SK-N-SH (cell line): ENCODE results near the gene OPCML. TPM values are rescaled to one million over a fixed set of nuclear protein-coding genes. Genes with fewer than 3 reads are reported as not detected.

Experiments used
- CTCF ChIA-PET: fragments of 300-600, 350-600 bp; formaldehyde crosslinking; extraction: SDS; loops from one replicate; lab custom pipeline; 2021; lab: Yijun Ruan, JAX
- POLR2A ChIA-PET: fragments of 350-600 bp; sonication (Branson Sonifier 250); formaldehyde crosslinking; extraction: SDS; loops from one replicate; lab custom pipeline; 2020; ENCODE audit warnings: antibody characterized with exemption, inconsistent platforms; lab: Yijun Ruan, JAX
- DNase-seq: peaks from one replicate; pipeline ENCODE4 v3.0.0; 2012
- H2AFZ ChIP-seq: fragments of 200-600 bp; sonication (generic); 2 replicates; pipeline ENCODE4 v1.8.1; 2016; ENCODE audit warnings: antibody characterized with exemption, mild to moderate bottlenecking, low read depth
- H3F3A ChIP-seq: fragments of 200-600 bp; sonication (generic); replicated peaks from 2 replicates; pipeline ENCODE3; 2016; ENCODE audit warnings: antibody characterized with exemption, mild to moderate bottlenecking; ENCODE audit not compliant: insufficient read depth
- H3K27ac ChIP-seq, 2 experiments: fragments of 200-500 bp in 1 of 2; fragments of 200-600 bp in 1 of 2; sonication (Bioruptor generic) in 1 of 2; sonication (generic), shearing (Covaris generic) in 1 of 2; 2 replicates each; pipeline versions ENCODE4 v1.5.1 to v1.6.1; 2014 to 2016; ENCODE audit warnings: low read depth in 2 of 2, inconsistent platforms in 1 of 2, low read length in 1 of 2, mild to moderate bottlenecking in 1 of 2, mixed read lengths in 1 of 2
- H3K27me3 ChIP-seq: fragments of 200-600 bp; sonication (generic), shearing (Covaris generic); 2 replicates; pipeline ENCODE4 v1.6.1; 2016; ENCODE audit warnings: mixed run types; ENCODE audit not compliant: insufficient read depth
- H3K36me3 ChIP-seq, 2 experiments: fragments of 200-500 bp in 1 of 2; fragments of 200-600 bp in 1 of 2; sonication (Bioruptor generic) in 1 of 2; sonication (generic) in 1 of 2; replicated peaks in 1 of 2; 2 replicates each; pipeline versions ENCODE3 to v1.5.1; 2014 to 2016; ENCODE audit warnings: low read length in 1 of 2, mild to moderate bottlenecking in 1 of 2; ENCODE audit not compliant: insufficient read depth in 2 of 2, control insufficient read depth in 1 of 2
- H3K4me1 ChIP-seq, 2 experiments: fragments of 200-500 bp in 1 of 2; fragments of 200-600 bp in 1 of 2; sonication (Bioruptor generic) in 1 of 2; sonication (generic), shearing (Covaris generic) in 1 of 2; 2 replicates each; pipeline versions ENCODE4 v1.5.1 to v1.6.1; 2014 to 2016; ENCODE audit warnings: low read depth in 1 of 2, low read length in 1 of 2, mixed run types in 1 of 2; ENCODE audit not compliant: insufficient read depth in 2 of 2, control insufficient read depth in 1 of 2
- H3K4me2 ChIP-seq: fragments of 200-600 bp; sonication (generic), shearing (Covaris generic); 2 replicates; pipeline ENCODE4 v1.6.1; 2017; ENCODE audit warnings: mixed run types
- H3K4me3 ChIP-seq, 2 experiments: fragments of 200-500 bp in 1 of 2; fragments of 200-600 bp in 1 of 2; sonication (Bioruptor generic) in 1 of 2; sonication (generic), shearing (Covaris generic) in 1 of 2; 2 replicates each; pipeline versions ENCODE4 v1.5.1 to v1.8.1; 2014 to 2016; ENCODE audit warnings: low read depth in 2 of 2, inconsistent platforms in 1 of 2, low read length in 1 of 2, mild to moderate bottlenecking in 1 of 2, mixed read lengths in 1 of 2, moderate library complexity in 1 of 2
- H3K79me2 ChIP-seq: fragments of 200-600 bp; sonication (generic); 2 replicates; pipeline ENCODE4 v1.8.1; 2017; ENCODE audit warnings: mild to moderate bottlenecking; ENCODE audit not compliant: insufficient read depth
- H3K9ac ChIP-seq: fragments of 200-600 bp; sonication (generic); 2 replicates; pipeline ENCODE4 v1.6.1; 2017; ENCODE audit warnings: mixed run types
- H3K9me2 ChIP-seq: fragments of 200-600 bp; sonication (generic); 2 replicates; pipeline ENCODE4 v1.6.1; 2017; ENCODE audit warnings: mixed run types
- H3K9me3 ChIP-seq: fragments of 200-600 bp; sonication (generic); 2 replicates; pipeline ENCODE4 v1.6.1; 2017; ENCODE audit warnings: mixed run types, mild to moderate bottlenecking, moderate library complexity
- H4K20me1 ChIP-seq: fragments of 200-600 bp; sonication (generic); 2 replicates; pipeline ENCODE4 v1.6.1; 2017; ENCODE audit warnings: mild to moderate bottlenecking, mixed run types; ENCODE audit not compliant: insufficient read depth
- ELF1 ChIP-seq: IDR thresholded peaks from 2 replicates; pipeline ENCODE4 v1.4.0; 2012
- FOSL2 ChIP-seq: IDR thresholded peaks from 2 replicates; pipeline ENCODE4 v1.4.0; 2012; ENCODE audit warnings: low read depth, mild to moderate bottlenecking, moderate library complexity, borderline replicate concordance
- FOXM1 ChIP-seq: IDR thresholded peaks from 2 replicates; pipeline ENCODE4 v1.4.0; 2012; ENCODE audit warnings: low read depth, mild to moderate bottlenecking
- GABPA ChIP-seq: IDR thresholded peaks from 2 replicates; pipeline ENCODE4 v1.4.0; 2012; ENCODE audit warnings: low read depth, mild to moderate bottlenecking
- GATA2 ChIP-seq: sonication (generic); formaldehyde crosslinking; IDR thresholded peaks from 2 replicates; pipeline ENCODE4 v1.5.0; 2020; ENCODE audit warnings: mild to moderate bottlenecking, missing genetic modification reagents
- JUND ChIP-seq: IDR thresholded peaks from 2 replicates; pipeline ENCODE4 v1.4.0; 2012
- MEF2A ChIP-seq: IDR thresholded peaks from 2 replicates; pipeline ENCODE4 v1.4.0; 2012; ENCODE audit warnings: low read depth, borderline replicate concordance
- MXI1 ChIP-seq: IDR thresholded peaks from 2 replicates; pipeline ENCODE4 v1.6.1; 2012; ENCODE audit warnings: mild to moderate bottlenecking, low read depth, low read length, improper control_type of control experiment
- RFX5 ChIP-seq: IDR thresholded peaks from 2 replicates; pipeline ENCODE4 v1.6.1; 2012; ENCODE audit warnings: mild to moderate bottlenecking, improper control_type of control experiment, low read length
- TCF12 ChIP-seq: IDR thresholded peaks from 2 replicates; pipeline ENCODE4 v1.4.0; 2012
- TEAD4 ChIP-seq: IDR thresholded peaks from 2 replicates; pipeline ENCODE4 v1.4.0; 2012; ENCODE audit warnings: mild to moderate bottlenecking, borderline replicate concordance; ENCODE audit not compliant: insufficient read depth
- YY1 ChIP-seq: IDR thresholded peaks from 2 replicates; pipeline ENCODE4 v1.4.0; 2012; ENCODE audit warnings: low read depth, mild to moderate bottlenecking
- WGBS: methylation state at CpG from one replicate; pipeline ENCODE4 v1.1.6; 2017; ENCODE audit warnings: low lambda C conversion rate; 5-methylcytosine and 5-hydroxymethylcytosine counted together
- polyA plus RNA-seq, 3 experiments: library from polyadenylated mRNA; depleted of rRNA; stranded (reverse); fragments of >200 nt; gene quantifications; 2 replicates each; pipeline ENCODE4 v1.2.3, GENCODE V29; 2012
- TF ChIP-seq, protein P1 (sequence below): fragments of 150-350 bp; IDR thresholded peaks from 2 replicates; pipeline ENCODE4 v1.6.1; 2017; ENCODE audit warnings: antibody characterized with exemption, low read length, low read depth, borderline replicate concordance
- TF ChIP-seq, protein P2 (sequence below): IDR thresholded peaks from 2 replicates; pipeline ENCODE4 v1.4.0; 2012; ENCODE audit warnings: low read depth, borderline replicate concordance
- TF ChIP-seq, protein P3 (sequence below): IDR thresholded peaks from 2 replicates; pipeline ENCODE4; 2012
- TF ChIP-seq, protein P4 (sequence below): fragments of 150-350 bp; IDR thresholded peaks from 2 replicates; pipeline ENCODE4 v1.6.1; 2016; ENCODE audit warnings: mild to moderate bottlenecking, low read depth, low read length

The OPCML gene
- polyA plus RNA-seq, 1 of the 3 experiments (the other 2 are of a cell fraction) = not detected

DNA sequence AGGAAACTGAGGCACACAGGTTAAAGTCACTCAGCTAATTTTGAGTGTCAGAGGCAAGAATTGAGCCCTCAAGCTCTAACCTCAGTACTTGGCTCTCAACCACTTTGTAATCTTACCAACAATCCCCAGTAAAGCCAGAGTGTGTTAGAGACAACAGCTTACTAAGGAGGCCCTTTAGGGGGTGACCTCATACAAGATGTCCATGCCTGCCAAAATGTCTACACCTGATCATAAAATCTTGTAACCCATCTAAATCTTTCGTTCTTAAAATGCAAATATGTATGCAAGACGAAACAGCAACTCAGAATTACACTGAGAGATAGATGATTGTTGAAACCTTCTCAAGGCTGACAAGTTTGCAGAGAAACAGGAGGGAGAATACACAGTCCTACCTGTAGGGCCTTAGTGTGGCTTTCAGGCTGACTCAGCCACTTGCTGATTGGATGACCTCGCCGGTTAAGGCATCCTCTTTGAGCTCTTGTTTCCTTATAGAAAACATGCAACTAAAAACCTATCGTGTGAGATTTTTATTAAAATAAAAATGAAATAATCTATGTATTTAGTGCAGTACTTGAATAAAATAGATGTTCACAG, 143.2 kb downstream of the OPCML start:
- TF ChIP-seq MEF2A (no peak), GABPA (no peak), GATA2 (CRISPR knock-in tag) (no peak), FOXM1 (no peak), ELF1 (no peak), RFX5 (no peak), MXI1 (no peak), TEAD4 (no peak), YY1 (no peak), JUND (no peak), FOSL2 (no peak), TCF12 (no peak)
- TF ChIP-seq, protein P1, sequence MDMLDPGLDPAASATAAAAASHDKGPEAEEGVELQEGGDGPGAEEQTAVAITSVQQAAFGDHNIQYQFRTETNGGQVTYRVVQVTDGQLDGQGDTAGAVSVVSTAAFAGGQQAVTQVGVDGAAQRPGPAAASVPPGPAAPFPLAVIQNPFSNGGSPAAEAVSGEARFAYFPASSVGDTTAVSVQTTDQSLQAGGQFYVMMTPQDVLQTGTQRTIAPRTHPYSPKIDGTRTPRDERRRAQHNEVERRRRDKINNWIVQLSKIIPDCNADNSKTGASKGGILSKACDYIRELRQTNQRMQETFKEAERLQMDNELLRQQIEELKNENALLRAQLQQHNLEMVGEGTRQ = no peak
- TF ChIP-seq, protein P2, sequence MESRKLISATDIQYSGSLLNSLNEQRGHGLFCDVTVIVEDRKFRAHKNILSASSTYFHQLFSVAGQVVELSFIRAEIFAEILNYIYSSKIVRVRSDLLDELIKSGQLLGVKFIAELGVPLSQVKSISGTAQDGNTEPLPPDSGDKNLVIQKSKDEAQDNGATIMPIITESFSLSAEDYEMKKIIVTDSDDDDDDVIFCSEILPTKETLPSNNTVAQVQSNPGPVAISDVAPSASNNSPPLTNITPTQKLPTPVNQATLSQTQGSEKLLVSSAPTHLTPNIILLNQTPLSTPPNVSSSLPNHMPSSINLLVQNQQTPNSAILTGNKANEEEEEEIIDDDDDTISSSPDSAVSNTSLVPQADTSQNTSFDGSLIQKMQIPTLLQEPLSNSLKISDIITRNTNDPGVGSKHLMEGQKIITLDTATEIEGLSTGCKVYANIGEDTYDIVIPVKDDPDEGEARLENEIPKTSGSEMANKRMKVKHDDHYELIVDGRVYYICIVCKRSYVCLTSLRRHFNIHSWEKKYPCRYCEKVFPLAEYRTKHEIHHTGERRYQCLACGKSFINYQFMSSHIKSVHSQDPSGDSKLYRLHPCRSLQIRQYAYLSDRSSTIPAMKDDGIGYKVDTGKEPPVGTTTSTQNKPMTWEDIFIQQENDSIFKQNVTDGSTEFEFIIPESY = no peak
- TF ChIP-seq, protein P3, sequence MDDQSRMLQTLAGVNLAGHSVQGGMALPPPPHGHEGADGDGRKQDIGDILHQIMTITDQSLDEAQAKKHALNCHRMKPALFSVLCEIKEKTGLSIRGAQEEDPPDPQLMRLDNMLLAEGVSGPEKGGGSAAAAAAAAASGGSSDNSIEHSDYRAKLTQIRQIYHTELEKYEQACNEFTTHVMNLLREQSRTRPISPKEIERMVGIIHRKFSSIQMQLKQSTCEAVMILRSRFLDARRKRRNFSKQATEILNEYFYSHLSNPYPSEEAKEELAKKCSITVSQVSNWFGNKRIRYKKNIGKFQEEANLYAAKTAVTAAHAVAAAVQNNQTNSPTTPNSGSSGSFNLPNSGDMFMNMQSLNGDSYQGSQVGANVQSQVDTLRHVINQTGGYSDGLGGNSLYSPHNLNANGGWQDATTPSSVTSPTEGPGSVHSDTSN = no peak
- TF ChIP-seq, protein P4, sequence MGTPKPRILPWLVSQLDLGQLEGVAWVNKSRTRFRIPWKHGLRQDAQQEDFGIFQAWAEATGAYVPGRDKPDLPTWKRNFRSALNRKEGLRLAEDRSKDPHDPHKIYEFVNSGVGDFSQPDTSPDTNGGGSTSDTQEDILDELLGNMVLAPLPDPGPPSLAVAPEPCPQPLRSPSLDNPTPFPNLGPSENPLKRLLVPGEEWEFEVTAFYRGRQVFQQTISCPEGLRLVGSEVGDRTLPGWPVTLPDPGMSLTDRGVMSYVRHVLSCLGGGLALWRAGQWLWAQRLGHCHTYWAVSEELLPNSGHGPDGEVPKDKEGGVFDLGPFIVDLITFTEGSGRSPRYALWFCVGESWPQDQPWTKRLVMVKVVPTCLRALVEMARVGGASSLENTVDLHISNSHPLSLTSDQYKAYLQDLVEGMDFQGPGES = no peak
- TF ChIP-seq, all 33 proteins: peak for 0
- Histone ChIP-seq H3K9me3 (no peaks in the 10 kb centered on the region), H2AFZ (no peak overlapping the region), H3K79me2 (no peaks in the 10 kb centered on the region), H4K20me1 (no peaks in the 10 kb centered on the region), H3K4me2 (no peak overlapping the region), H3K27ac (no peak overlapping the region), H3F3A (no peaks in the 10 kb centered on the region), H3K9ac (no peak overlapping the region), H3K4me3 (no peak overlapping the region), H3K36me3 (no peaks in the 10 kb centered on the region), H3K9me2 (no peaks in the 10 kb centered on the region), H3K4me1 (no peaks in the 10 kb centered on the region; a peak in 2 of 4 replicates), H3K27me3 (no peaks in the 10 kb centered on the region)
- no peak for DNase-seq
- ChIA-PET POLR2A (no interaction called here), CTCF (interaction anchor here (1.1 kb wide), 1 partner anchor 16 kb away, joined by 3 read pairs; no protein-coding TSS in a partner anchor)
- 30% methylated on average over 5 of the region's 5 CpGs for WGBS
